GM21447 (cell line): ENCODE data around the gene GIPR.

ENCODE experiments used
- ATAC-seq: cut with Tn5 transposase; IDR thresholded peaks from one replicate; pipeline ENCODE4 v1.9.1; 2021; ENCODE audit not compliant: unreplicated experiment

Gene GIPR

GRCh38 chr19:45729800-45730290 is 61.8 kb downstream of the GIPR start:
- ATAC-seq, result no peak

GRCh38 chr19:45730368-45731288 is 62.6 kb downstream of the GIPR start, which contains the start of gene FBXO46:
Gene FBXO46 (minus strand): TSS chr19:45730896. CDS start chr19:45713495, 17,401 bp downstream.
- ATAC-seq, result peak; percentile 92
